Measurements from ENCODE around the gene TMEM222.

The TMEM222 gene

GRCh38 chr1:27350663-27351540, 28.9 kb downstream of the TMEM222 start:
- no peak for DNase-seq (ENCODE audit: low spot score)
- TF ChIP-seq CTCF (IDR thresholded peaks at IDR 0.05; ENCODE audit: borderline replicate concordance, control extremely low read depth, extremely low read depth, insufficient read depth, missing control alignments): no peak
- in situ Hi-C loops (cut with MboI; ENCODE audit: low sequenced_read_pairs, unreplicated experiment): no loop called here

- no peak for DNase-seq (ENCODE audit: low spot score)
- in situ Hi-C loops (cut with MboI; ENCODE audit: low sequenced_read_pairs, unreplicated experiment): no loop called here
- no peak for TF ChIP-seq CTCF (IDR thresholded peaks at IDR 0.05; ENCODE audit: borderline replicate concordance, control extremely low read depth, extremely low read depth, insufficient read depth, missing control alignments)
Observed at GRCh38 chr1:27351541-27352107, 29.7 kb downstream of the TMEM222 start.

DNA sequence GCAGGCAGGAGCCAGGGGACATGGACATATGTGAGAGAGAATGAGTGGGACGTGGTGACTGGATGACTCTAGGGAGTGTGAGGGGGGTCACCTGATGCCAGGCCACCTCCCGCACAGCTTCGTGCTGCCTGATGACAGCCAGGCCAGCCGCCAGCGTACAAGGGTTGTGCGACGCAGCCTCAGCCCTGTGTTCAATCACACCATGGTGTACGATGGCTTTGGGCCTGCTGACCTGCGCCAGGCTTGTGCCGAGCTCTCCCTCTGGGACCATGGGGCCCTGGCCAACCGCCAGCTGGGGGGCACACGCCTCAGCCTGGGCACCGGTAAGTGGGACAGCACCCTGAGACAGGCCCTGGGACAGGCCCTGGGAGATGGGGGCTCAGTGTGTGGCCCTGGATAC, 31.2 kb downstream of the TMEM222 start:
- TF ChIP-seq CTCF (IDR thresholded peaks at IDR 0.05; ENCODE audit: borderline replicate concordance, control extremely low read depth, extremely low read depth, insufficient read depth, missing control alignments): no peak
- no peak for DNase-seq (ENCODE audit: low spot score)

DNA sequence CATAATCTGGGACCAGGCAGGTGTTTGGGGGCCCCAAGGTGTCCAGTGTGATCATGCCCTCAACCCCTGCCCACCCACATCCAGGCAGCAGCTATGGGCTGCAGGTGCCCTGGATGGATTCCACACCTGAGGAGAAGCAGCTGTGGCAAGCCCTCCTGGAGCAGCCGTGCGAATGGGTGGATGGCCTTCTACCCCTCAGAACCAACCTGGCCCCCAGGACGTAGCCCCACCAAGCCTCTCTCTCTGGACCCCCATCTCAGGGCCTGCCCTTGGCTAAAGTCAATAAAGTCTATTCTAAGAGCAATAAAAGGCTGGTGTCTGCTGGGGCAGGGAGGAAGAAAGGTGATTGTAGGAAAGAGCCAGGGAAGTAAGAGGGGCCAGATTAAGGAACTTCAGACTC, 31.7 kb downstream of the TMEM222 start:
- DNase-seq (ENCODE audit: low spot score): no peak
- in situ Hi-C loops (cut with MboI; ENCODE audit: low sequenced_read_pairs, unreplicated experiment): no loop called here
- TF ChIP-seq CTCF (IDR thresholded peaks at IDR 0.05; ENCODE audit: borderline replicate concordance, control extremely low read depth, extremely low read depth, insufficient read depth, missing control alignments): no peak

More for the DNA sequence above, 31.2 kb downstream of the TMEM222 start:
- in situ Hi-C loops (cut with MboI; ENCODE audit: low sequenced_read_pairs, unreplicated experiment): no loop called here

DNA sequence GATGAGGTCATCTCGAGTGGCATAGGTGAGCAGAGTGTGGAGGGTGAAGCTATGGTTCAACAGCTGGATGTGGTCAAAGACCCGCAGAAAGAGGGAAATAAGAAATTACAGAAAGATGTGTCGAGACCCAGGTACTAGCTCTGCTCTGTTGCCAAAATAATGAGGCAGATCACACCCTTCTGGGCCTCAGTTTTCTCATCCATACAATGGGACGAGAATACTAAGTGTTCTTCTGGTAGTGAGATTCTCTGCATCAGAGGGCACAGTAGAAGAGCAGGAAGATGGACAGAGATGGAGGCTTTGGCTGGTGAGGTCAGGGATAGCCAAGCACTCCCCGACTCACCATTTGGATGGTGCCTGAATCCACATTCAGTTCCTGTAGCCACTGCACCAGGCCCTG, 33.7 kb downstream of the TMEM222 start:
- no peak for TF ChIP-seq CTCF (IDR thresholded peaks at IDR 0.05; ENCODE audit: borderline replicate concordance, control extremely low read depth, extremely low read depth, insufficient read depth, missing control alignments)
- in situ Hi-C loops (cut with MboI; ENCODE audit: low sequenced_read_pairs, unreplicated experiment): no loop called here
- DNase-seq (ENCODE audit: low spot score): no peak

DNA sequence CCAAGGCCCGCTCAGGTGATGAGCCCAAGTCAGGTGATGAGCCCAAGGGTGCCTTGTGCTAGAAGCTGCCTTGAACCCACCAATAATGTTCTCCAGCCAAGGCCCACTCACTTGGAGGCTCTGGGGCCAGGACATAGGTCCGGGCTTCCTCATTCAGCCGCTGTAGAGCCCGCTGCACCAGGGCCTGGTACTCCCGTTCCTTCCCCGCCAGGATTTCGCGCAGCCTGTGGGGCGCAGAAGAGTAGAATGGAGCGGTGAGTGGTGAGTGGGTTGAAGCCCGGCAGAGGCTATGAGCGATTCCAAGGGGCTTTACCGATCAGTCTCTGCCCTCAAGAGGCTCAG, 34.3 kb downstream of the TMEM222 start:
- DNase-seq (ENCODE audit: low spot score): no peak
- TF ChIP-seq CTCF (IDR thresholded peaks at IDR 0.05; ENCODE audit: borderline replicate concordance, control extremely low read depth, extremely low read depth, insufficient read depth, missing control alignments): no peak
- in situ Hi-C loops (cut with MboI; ENCODE audit: low sequenced_read_pairs, unreplicated experiment): no loop called here

Measured in GM13976 (cell line).